GM12891 (cell line): ENCODE data around the gene GPR180.

Source experiments
- POLR2A ChIP-seq: IDR thresholded peaks from 2 replicates; pipeline ENCODE4 v1.6.1; 2011; ENCODE audit warnings: low read depth, low read length, control low read depth
- POLR2AphosphoS5 ChIP-seq: IDR thresholded peaks from 2 replicates; pipeline ENCODE4 v1.6.1; 2011; ENCODE audit warnings: low read depth, low read length, control low read depth

GRCh38 chr13:94630858-94631257 lies 29.2 kb downstream of the GPR180 start:
- TF ChIP-seq POLR2AphosphoS5, result no peak
- no peak for TF ChIP-seq POLR2A
